Measurements from ENCODE around the gene LHPP.

GRCh38 chr10:124603376-124604213 lies 142.0 kb downstream of the LHPP start:
- TF ChIP-seq CTCF (IDR thresholded peaks at IDR 0.05) (no peak), POLR2A (IDR thresholded peaks at IDR 0.05) (no peak)
